Measurements from ENCODE around the gene STARD13. TPM values are rescaled to one million over a fixed set of nuclear protein-coding genes. Genes with fewer than 3 reads are reported as not detected.

Gene STARD13
- total RNA-seq, 6 donors from 2014 or later = 43.6 to 76.5 (median 63.7) TPM

DNA sequence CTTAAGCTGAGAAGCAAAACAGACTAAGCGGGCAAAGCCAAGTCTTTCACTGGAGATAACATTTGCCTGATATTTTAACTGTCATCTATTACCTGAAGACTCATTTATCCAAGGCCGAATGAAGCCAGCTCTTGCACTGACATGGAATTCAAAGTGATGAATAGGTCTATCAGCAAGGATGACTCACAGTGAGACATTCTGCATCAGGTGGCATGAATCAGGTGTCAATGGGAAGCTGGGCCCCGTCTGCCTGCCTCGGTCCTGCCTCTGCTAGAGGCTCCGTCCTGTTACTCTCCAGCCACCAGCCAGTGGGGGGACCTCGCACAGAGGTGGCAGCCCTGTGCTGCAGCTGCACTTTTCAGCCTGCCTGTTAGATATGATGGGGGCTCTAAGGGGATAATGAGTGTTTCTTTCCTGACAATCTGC lies 23.5 kb downstream of the STARD13 start:
- peak overlapping the region; percentile 20 to 69 (median 56) for H3K27ac ChIP-seq
- 66 to 73% methylated on average over 5 to 6 of the region's 6 CpGs for WGBS, 2 donors
- peaks cover 0 to 5% (median 0%) of the 10 kb centered on the region in 4 donors for H3K36me3 ChIP-seq
- ATAC-seq (ENCODE audit: low FRiP score in 2 of 2) (peak in 1 of 2 donors; percentile 18), DNase-seq (peak in 1 of 2 donors; percentile 29)
- no peaks in the 10 kb centered on the region for H3K9me3 ChIP-seq
- no peak overlapping the region for H3K4me3 ChIP-seq
- H3K4me1 ChIP-seq = peaks cover 50 to 82% (median 75%) of the 10 kb centered on the region in 4 donors
- H3K27me3 ChIP-seq = no peaks in the 10 kb centered on the region
- TF ChIP-seq, protein P1, sequence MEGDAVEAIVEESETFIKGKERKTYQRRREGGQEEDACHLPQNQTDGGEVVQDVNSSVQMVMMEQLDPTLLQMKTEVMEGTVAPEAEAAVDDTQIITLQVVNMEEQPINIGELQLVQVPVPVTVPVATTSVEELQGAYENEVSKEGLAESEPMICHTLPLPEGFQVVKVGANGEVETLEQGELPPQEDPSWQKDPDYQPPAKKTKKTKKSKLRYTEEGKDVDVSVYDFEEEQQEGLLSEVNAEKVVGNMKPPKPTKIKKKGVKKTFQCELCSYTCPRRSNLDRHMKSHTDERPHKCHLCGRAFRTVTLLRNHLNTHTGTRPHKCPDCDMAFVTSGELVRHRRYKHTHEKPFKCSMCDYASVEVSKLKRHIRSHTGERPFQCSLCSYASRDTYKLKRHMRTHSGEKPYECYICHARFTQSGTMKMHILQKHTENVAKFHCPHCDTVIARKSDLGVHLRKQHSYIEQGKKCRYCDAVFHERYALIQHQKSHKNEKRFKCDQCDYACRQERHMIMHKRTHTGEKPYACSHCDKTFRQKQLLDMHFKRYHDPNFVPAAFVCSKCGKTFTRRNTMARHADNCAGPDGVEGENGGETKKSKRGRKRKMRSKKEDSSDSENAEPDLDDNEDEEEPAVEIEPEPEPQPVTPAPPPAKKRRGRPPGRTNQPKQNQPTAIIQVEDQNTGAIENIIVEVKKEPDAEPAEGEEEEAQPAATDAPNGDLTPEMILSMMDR (IDR thresholded peaks at IDR 0.05) = no peak
- TF ChIP-seq POLR2A (IDR thresholded peaks at IDR 0.05) (no peak), POLR2AphosphoS5 (IDR thresholded peaks at IDR 0.05) (no peak), EP300 (IDR thresholded peaks at IDR 0.05) (no peak)

DNA sequence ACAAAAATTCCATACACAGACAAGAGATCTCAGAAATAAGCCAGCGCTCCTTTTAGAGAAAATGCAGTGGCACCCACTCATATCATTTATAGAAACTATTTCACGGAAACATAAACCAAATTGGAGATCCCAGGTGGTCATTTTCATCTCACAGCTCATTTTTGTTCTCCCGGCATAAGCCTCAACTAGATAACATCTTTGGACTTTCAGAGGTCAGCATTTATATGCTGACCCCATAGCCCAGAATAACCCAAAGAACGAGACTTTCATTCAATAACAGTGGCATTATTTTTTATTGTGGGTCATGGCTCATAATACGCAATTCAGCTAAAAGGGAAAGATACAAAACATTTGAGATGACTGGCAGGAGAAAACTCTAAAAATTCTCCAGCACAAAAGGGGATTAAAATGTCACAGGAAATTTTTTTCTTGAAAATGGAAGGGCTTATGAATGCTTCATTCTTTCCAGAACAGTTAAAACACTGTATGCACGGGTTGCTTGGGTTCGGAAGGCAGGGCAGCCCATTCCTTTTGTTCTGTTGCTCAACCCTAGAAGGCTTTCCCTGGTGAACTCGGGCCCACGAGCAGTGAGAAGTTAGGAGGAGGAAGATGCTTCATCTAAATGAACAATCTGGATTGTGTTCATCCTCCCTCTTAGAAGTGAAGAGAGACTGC lies 24.0 kb downstream of the STARD13 start:
- H3K4me1 ChIP-seq = peaks cover 50 to 80% (median 70%) of the 10 kb centered on the region in 4 donors
- no peaks in the 10 kb centered on the region for H3K9me3 ChIP-seq
- DNase-seq = no peak
- H3K36me3 ChIP-seq = no peaks in the 10 kb centered on the region
- no peaks in the 10 kb centered on the region for H3K27me3 ChIP-seq
- no peak overlapping the region for H3K4me3 ChIP-seq
- no peak for TF ChIP-seq POLR2A (IDR thresholded peaks at IDR 0.05)
- TF ChIP-seq EP300 (IDR thresholded peaks at IDR 0.05) = no peak
- TF ChIP-seq, protein P1 (IDR thresholded peaks at IDR 0.05) = no peak
- no peak for TF ChIP-seq POLR2AphosphoS5 (IDR thresholded peaks at IDR 0.05)
- 81 to 85% methylated on average over 9 of the region's 9 CpGs for WGBS, 2 donors
- ATAC-seq (ENCODE audit: low FRiP score in 2 of 2) = no peak
- H3K27ac ChIP-seq = peak overlapping the region; percentile 20 to 69 (median 56)

DNA sequence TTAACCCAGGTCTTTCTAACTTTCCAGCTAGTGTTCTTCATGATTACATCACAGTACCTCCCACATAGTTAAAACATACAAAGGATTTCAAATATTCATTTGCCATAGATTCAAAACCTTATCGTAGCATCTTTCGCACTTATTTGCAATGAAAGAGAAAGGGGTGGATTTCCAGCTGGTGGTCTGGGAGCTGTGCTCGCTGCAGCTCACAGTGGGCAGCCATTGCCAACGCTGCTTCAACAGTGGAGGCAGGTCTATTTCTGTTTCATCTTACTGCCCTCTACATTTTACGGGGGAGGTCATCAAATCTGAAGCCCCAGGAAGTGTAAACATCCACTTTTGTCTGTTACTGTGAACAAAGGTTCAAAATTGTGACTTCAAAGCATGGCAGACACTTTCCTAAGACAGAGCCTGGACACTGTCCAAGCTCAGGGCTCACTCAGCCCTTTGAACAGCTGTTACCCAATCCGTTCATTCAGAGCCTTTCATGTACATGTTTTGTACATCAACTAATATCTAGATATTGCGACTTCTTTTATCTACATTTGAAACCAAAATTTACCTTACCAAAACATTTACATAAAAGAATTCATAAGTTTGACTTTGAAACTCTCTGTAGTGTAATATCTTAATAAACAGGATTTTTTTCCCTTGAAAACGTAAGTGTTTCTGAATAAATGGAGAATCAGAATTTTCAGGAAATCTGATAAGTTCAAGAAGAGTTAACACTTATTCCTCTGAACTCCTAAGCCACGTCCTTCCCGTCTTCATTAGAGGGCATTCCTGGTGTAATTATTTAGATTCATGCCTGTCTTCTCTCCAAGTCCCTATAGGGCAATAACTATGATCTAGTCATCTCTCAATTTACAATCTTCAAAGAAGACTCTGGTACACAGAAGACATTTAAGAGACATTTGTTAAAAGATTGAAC lies 25.1 kb downstream of the STARD13 start:
- peak in 1 of 2 donors; percentile 43 for DNase-seq
- ATAC-seq (ENCODE audit: low FRiP score in 2 of 2) = no peak
- Histone ChIP-seq H3K4me1 (peaks cover 50 to 80% (median 64%) of the 10 kb centered on the region in 4 donors), H3K27me3 (no peaks in the 10 kb centered on the region), H3K36me3 (no peaks in the 10 kb centered on the region), H3K9me3 (no peaks in the 10 kb centered on the region), H3K27ac (peak overlapping the region in 1 of 4 donors; percentile 54), H3K4me3 (no peak overlapping the region)
- TF ChIP-seq POLR2AphosphoS5 (IDR thresholded peaks at IDR 0.05) (no peak), POLR2A (IDR thresholded peaks at IDR 0.05) (no peak), EP300 (IDR thresholded peaks at IDR 0.05) (no peak)
- TF ChIP-seq, protein P1 (IDR thresholded peaks at IDR 0.05) = no peak
- 64 to 67% methylated on average over 10 of the region's 10 CpGs for WGBS, 2 donors

DNA sequence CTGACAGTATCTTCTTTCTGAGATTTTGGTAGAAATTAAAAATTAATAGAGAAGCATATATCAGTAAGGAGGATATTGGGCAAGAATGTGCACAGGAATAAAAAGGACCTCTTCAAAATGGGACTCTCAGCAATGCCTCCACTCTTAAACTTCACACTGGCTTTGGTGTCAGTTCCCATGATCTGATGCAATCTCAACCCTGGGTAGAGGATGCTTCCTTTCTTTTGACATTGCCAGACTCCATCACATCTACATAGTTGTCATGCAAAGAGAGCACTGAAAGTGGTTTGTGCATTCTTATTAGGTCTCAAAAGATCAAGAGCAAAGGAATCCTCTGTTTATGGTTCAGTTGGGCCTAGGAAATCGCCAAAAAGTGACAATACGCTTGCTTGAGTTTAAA lies 26.3 kb downstream of the STARD13 start:
- Histone ChIP-seq H3K4me3 (no peak overlapping the region), H3K27me3 (no peaks in the 10 kb centered on the region), H3K27ac (peak overlapping the region in 3 of 4 donors; percentile 62 to 63 (median 63)), H3K36me3 (no peaks in the 10 kb centered on the region), H3K4me1 (peaks cover 41 to 78% (median 54%) of the 10 kb centered on the region in 4 donors), H3K9me3 (no peaks in the 10 kb centered on the region)
- DNase-seq (no peak), ATAC-seq (ENCODE audit: low FRiP score in 2 of 2) (no peak)
- TF ChIP-seq POLR2A (IDR thresholded peaks at IDR 0.05) (no peak), EP300 (IDR thresholded peaks at IDR 0.05) (no peak), POLR2AphosphoS5 (IDR thresholded peaks at IDR 0.05) (no peak)
- TF ChIP-seq, protein P1 (IDR thresholded peaks at IDR 0.05) = no peak
- WGBS, 2 donors = 85 to 96% methylated on average over 2 of the region's 2 CpGs
